Fibroblast of mammary gland (primary cell): ENCODE data around the gene SESN1.
A peak's percentile ranks its signal among the peaks of the same experiment; 100 is the strongest.
"Not testable (repeated sequence)": the region's sequence is repeated elsewhere in the genome, so short reads cannot be mapped to it uniquely, and the experiment has no call there.

Source experiments
- DNase-seq: peaks from one replicate; pipeline ENCODE4 v3.0.0-alpha.2; 2010; ENCODE audit warnings: low read depth
- H3K4me3 ChIP-seq: 2 replicates; pipeline ENCODE4 v1.5.1; 2011; ENCODE audit warnings: low read depth, mild to moderate bottlenecking, low read length, moderate library complexity; ENCODE audit not compliant: control insufficient read depth
- TF ChIP-seq, protein P1 (sequence below): conservative IDR thresholded peaks from 2 replicates; pipeline ENCODE4 v1.5.1; 2011; ENCODE audit warnings: low read depth, low read length, inconsistent platforms; ENCODE audit not compliant: control insufficient read depth, insufficient read depth

The SESN1 gene

DNA sequence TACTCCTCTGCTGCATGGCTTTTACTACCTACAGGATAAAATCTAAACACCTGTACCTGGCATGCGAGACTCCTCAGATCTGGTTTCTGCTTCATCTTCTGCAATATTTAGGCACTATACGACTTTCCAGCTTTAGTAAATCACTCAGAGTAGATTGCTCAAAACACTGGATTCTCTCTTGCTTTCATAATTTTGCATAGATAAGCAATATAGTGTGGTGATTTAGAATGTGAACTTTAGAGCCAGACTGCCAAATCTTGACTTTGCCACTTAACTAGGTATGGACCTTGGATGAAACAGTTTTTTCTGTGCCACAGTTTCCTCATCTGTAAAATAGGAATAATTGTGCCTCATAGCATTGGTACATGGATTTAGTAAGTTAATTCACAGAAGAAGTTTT, 29.6 kb upstream of the SESN1 start:
- TF ChIP-seq, protein P1, sequence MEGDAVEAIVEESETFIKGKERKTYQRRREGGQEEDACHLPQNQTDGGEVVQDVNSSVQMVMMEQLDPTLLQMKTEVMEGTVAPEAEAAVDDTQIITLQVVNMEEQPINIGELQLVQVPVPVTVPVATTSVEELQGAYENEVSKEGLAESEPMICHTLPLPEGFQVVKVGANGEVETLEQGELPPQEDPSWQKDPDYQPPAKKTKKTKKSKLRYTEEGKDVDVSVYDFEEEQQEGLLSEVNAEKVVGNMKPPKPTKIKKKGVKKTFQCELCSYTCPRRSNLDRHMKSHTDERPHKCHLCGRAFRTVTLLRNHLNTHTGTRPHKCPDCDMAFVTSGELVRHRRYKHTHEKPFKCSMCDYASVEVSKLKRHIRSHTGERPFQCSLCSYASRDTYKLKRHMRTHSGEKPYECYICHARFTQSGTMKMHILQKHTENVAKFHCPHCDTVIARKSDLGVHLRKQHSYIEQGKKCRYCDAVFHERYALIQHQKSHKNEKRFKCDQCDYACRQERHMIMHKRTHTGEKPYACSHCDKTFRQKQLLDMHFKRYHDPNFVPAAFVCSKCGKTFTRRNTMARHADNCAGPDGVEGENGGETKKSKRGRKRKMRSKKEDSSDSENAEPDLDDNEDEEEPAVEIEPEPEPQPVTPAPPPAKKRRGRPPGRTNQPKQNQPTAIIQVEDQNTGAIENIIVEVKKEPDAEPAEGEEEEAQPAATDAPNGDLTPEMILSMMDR: no peak
- no peak overlapping the region for H3K4me3 ChIP-seq
- DNase-seq: no peak

DNA sequence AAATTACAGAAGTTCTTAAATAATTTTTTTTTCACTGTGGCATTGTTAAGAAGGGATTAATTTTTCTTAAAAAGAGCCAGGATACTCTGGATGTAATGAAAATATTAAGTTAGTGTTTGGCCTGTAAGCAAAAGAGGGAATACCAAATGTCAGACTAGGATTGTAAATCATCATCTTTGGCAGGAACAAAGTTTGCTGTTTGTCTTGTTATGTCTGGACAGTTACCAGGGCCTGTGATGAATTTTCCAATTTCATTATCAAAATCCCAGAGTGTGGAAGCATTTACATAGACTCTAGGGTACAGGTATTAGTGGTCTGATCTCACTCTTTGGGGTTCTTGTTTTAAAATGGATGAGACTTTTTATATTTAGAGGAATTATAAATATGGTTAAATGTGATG, 26.8 kb upstream of the SESN1 start:
- no peak overlapping the region for H3K4me3 ChIP-seq
- TF ChIP-seq, protein P1: no peak

DNA sequence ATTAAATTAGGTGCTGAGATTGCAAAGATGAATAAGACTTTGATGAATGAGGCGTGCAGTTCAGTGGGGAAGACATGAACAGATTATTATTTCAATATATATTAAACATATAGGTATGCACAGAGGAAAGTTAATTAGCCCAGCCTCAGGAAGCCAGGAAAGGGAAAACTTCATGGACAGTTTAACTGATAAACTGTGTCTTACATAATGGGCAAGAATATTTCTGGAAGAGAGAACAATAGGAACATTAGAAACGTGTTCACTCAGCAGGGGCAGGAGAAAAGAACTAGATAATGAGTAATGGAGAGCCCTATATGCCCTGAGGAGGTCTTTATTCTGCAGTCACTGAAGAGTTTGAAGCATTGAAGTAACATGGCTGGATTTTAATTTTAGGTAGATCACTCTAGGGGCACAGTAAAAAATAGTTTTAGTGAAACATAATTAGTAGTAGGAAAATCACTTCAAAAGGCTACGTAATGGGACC, 24.3 kb upstream of the SESN1 start:
- TF ChIP-seq, protein P1: no peak
- DNase-seq: no peak
- no peak overlapping the region for H3K4me3 ChIP-seq

More for the DNA sequence above, 26.8 kb upstream of the SESN1 start:
- peak; percentile 38 for DNase-seq

DNA sequence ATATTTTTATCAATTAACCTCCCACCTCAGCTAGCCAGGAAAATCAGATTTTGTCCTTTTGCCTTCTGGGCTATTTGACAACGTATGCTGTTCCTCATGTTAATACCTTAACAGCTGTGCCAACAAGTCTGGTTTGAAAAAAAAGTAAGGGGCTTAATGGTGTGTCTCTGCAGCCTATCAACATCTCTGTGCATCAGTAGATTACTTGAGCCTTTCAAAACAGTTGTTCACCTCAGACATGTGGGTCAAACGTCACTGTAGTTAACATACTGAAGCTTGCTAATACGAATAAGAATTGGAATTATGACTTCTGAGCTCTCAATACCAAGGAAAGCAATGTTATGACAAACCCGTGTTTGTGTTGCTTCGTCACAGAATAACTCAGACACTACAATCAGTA, 23.7 kb upstream of the SESN1 start:
- DNase-seq: no peak

DNA sequence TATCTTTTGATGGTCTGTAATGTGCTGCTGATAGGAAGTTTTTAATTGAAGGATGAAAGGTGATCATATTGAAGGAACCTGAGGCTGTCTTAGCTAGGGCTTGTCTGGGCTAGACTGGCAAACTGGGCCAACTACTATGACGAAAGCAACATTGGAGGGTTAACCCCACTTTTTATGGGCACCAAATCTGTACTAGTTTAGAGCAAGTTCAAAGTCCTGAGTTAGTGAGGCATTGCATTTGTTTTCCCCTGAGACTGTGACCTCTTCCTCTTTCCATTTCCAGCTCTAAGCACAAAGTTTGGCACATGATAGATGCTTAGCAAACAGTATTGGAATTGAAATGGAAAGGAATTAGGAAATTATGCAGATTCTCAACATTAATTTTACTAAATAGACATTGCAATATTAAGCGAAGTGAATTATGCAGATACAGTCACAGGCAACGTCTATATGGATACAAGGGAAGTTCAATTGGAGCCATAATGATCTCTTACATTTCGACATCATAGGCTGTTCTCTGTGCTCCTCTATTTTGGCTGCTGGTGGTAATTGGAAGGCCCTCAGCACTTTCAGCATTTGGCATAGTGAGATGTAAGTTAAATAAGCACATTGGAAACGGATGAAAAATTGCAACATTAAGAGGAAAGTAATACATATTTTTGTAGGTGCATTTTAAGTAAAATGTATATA, 22.8 kb upstream of the SESN1 start:
- peak; percentile 36 for DNase-seq
- H3K4me3 ChIP-seq: no peak overlapping the region
- TF ChIP-seq, protein P1: no peak

More for the DNA sequence above, 23.7 kb upstream of the SESN1 start:
- TF ChIP-seq, protein P1: no peak
- H3K4me3 ChIP-seq: no peak overlapping the region

DNA sequence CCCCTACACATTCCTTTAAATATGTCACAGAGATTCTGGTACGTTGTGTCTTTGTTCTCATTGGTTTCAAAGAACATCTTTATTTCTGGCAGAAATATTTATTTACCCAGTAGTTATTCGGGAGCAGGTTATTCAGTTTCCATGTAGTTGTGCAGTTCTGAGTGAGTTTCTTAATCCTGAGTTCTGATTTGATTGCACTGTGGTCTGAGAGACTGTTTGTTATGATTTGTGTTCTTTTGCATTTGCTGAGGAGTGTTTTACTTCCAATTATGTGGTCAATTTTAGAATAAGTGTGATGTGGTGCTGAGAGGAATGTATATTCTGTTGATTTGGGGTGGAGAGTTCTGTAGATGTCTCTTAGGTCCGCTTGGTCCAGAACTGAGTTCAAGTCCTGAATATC, 18.0 kb upstream of the SESN1 start:
- H3K4me3 ChIP-seq, DNase-seq: not testable (repeated sequence)

DNA sequence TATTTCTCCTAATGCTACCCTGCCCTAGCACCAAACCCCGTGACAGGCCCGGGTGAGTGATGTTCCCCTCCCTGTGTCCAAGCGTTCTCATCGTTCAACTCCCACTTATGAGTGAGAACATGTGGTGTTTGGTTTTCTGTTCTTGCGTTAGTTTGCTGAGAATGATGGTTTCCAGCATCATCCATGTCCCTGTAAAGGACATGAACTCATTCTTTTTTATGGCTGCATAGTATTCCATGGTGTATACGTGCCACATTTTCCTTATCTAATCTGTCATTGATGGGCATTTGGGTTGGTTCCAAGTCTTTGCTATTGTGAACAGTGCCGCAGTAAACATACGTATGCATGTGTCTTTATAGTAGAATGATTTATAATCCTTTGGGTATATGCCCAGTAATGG, 15.0 kb upstream of the SESN1 start:
- not testable (repeated sequence) for H3K4me3 ChIP-seq, DNase-seq

DNA sequence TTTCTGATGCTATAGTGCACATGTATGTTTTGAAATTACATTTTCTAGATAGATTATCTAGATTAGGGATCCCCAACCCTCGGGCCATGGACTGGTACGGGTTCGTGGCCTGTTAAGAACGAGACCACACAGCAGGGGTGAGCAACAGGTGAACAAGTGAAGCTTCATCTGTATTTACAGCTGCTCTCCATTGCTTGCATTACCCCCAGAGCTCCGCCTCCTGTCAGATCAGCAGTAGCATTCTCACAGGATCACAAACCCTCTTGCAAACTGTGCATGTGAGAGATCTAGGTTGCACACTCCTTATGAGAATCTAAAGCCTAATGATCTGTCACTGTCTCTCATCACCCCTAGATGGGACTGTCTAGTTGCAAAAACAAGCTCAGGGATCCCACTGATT, 11.0 kb upstream of the SESN1 start:
- no peak overlapping the region for H3K4me3 ChIP-seq
- TF ChIP-seq, protein P1: no peak
- no peak for DNase-seq
